ENCODE measurements around the gene STAG2.
"Not testable (repeated sequence)": the region's sequence is repeated elsewhere in the genome, so short reads cannot be mapped to it uniquely, and the experiment has no call there.

The STAG2 gene

DNA sequence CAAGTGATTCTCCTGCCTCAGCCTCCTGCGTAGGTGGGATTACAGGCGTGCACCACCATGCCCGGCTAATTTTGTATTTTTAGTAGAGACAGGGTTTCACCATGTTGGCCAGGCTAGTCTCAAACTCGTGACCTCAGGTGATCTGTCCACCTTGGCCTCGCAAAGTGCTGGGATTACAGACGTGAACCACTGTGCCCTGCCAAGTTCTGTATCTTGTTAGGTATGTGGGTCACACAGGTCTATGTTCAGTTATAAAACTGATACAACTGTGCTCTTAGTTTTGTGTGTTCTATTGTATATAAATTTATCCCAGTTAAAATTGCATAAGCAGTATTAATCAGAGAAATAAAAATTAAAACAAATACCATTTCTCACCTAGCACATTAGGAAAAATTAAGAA is 122.9 kb downstream of the STAG2 start:
- DNase-seq: not testable (repeated sequence)

DNA sequence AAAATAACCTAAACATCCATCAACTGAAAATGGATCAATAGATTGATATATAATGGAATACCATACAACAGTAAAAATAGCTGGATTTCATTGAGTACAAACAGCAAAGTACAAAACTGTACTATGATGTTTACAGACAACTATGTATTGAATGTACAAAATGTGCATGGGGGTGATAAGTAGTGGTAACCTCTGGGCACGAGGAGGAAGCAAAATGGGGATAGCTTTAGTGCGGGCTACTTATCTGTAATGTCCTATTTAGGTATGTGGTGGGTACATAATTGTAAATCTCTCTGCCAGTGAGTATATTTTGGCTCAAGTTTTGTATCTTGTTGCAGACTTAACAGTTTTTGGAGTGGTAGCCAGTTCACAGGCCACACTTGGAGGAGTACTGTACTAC is 123.6 kb downstream of the STAG2 start:
- DNase-seq: no peak

DNA sequence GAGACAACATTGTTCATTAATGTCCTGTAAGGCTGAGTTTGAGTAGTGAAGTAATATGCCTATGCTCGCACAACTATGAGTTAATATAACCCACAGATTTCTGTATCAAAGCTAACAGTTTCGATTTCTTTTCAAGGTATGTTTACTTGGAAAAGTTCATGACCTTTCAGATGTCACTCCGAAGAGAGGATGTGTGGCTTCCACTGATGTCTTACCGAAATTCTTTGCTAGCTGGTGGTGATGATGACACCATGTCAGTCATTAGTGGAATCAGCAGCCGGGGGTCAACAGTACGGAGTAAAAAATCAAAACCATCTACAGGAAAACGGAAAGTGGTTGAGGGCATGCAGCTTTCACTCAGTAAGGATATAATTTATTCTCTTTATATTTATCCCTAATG is 124.9 kb downstream of the STAG2 start:
- DNase-seq: no peak

DNA sequence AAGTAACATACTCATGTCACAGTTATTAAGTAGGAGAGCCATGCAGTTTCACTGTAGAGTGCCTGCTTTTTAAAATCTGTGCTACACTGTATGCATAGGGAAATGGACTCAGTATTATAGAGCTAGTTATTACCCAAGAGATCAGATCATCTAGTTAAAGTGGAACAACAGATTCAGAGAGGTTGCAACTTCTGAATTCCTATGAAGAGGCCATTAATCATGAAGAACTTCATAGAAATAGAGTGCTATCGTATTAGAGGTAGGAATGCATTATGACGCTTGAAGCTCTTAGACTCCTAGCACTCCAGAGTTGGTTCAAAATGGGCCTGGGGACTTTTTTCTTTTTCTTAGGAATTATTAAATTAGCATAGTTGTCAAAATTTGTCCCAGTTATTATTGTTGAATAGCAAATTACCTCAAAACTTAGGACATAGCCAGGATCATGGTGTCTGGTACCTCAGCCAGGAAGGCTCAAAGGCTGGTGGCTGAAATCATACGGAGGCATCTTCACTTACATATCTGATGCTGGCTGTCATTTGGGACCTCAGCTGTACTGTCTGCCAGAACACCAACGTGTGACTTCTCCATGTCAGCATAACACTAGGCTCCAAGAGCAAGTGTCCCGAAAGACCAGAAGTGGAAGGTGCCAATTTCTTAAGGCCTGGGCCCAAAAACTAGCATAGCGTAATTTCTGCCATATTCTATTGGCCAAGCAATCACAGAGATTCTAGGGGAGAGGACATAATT is 125.7 kb downstream of the STAG2 start:
- no peak for DNase-seq

DNA sequence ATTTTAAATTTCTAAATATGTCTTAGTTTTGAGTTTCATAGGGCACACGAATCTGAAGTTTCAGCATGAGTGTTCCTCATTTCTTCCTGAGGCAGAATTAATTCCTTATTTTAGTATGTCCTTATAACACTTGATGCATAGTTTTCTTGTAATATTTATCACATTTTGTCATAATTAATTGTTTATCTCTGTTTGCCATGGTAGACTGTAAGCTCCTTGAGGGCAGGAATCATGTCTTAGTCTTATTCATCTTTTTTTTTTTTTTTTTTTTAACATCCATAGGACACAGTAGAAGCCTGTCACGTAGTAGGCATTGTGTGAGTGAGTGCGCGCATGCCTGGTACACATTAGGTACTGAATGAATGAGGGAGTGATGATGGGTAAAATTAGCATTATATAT is 131.7 kb downstream of the STAG2 start:
- DNase-seq: no peak

DNA sequence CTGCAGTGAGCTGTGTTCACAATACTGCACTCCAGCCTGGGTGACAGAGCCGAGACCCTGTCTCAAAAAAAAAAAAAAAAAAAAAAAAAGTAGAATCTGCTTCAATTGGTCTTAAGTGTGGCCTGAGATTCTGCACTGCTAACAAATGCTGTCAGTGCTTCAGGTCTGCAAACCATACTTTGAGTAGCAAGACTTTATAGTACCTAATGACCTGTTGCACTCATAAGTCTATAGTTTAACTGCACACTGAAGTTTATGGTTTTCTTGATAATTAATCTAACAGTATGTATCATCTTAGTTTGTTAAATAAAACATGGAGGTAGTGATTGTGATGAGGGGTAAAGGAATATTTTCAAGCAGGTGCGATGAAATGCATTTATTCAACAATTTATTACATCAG is 135.6 kb downstream of the STAG2 start:
- DNase-seq: no peak

DNA sequence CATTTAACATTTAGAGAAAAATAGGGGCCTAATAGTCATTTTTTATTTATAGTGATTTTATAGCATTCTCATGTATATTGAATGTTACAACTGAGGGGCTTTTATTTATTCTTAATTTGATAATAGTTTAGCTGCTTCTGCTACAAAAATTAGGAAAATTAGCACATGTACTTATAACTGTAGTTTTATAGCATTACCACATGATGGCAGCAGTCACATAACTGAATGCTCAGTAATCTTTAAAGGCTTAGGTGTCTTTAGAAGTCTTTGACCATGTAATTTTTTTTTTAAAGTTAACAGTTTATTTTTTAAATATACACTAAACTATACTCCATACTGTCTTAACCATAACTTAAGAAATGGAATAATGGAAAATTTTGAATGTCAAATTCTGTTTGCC is 136.6 kb downstream of the STAG2 start:
- peak; percentile 2 to 6 for DNase-seq

DNA sequence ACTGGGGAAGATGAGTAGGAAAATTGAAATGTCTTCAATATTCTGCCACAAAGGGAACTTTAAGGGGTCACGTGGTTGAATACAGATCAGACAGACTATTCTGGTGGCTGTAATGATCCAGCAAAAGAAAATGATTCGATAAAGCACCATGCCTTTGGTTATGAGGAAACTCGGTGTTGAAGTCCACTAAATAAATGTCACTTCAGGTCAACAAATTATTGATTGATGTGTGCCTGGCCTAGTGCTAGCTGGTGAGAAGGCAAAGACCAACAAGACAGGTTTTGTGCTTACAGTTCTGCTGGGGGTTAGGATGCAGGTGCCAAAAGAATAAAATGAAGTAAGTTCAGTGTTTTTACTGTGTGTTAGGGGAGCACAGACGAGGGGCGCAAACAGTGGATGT is 142.5 kb downstream of the STAG2 start:
- DNase-seq: no peak

DNA sequence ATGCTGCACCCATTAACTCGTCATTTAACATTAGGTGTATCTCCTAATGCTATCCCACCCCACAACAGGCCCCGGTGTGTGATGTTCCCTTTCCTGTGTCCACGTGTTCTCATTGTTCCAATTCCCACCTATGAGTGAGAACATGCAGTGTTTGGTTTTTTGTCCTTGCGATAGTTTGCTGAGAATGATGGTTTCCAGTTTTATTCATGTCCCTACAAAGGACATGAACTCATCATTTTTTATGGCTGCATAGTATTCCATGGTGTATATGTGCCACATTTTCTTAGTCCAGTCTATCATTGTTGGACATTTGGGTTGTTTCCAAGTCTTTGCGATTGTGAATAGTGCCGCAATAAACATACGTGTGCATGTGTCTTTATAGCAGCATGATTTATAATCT is 143.0 kb downstream of the STAG2 start:
- not testable (repeated sequence) for DNase-seq

DNA sequence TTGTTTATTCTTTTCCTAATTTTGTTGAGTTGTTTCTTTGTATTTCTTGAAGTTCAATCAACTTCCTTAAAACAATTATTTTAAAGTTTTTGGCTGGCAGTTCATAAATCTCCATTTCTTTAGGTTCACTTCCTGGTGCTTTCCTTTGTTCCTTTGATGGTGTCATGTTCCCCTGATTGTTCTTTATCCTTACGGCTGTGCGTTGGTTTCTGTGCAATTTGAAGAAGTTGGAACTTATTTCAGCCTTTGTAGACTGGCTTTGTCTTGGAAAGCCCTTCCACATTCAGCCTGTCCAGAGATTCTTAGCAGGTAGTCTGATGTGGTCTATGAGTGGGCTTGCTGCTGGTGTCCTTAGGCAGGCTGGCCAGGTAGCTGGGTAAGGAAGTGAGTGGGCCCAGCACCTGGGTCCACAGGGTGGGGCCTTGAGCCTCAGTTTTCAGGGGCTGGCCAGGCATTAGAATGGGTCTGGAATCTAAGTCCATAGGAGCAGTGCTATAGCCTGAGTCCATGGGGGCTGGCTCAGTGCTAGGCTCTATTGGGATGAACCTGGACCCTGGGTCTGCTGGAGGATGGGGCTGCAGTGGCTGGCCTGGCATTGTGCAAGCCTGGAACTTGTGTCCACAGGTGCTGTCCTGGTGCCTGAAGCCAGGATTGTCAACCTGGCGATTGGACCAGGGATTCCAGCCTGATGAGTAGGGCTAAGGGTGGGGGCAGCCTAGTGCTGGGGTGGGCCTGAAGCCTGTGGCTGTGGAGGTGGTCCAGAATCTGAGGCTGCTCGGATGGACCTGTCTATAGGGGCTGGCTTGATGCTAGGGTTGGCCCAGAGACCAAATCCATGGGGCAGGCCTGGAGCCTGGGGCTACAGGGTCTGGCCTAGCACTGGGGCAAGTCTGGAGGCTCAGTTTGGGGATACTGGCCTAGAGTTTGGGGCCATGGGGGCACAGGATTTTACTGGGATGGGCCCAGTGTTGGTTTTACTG is 152.4 kb downstream of the STAG2 start:
- no peak for DNase-seq

DNA sequence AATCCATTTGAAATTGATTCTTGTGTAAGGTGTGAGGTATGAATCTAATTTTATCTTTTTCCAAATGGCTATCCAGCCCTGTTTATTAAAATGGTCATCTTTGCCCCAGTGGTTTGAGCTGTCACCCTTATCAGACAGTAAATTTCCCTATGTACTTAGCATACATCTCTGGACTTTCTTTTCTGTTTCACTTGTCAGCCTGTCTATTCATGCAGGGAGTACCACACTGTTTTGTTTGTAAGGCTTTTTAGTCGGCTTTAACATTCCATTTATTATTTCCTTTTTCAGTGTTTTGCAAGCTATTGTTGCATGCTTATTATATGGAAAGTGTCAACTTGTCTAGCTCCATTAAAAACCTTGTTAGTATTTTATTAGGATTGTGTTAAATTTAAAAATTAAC is 155.8 kb downstream of the STAG2 start:
- DNase-seq: no peak

DNA sequence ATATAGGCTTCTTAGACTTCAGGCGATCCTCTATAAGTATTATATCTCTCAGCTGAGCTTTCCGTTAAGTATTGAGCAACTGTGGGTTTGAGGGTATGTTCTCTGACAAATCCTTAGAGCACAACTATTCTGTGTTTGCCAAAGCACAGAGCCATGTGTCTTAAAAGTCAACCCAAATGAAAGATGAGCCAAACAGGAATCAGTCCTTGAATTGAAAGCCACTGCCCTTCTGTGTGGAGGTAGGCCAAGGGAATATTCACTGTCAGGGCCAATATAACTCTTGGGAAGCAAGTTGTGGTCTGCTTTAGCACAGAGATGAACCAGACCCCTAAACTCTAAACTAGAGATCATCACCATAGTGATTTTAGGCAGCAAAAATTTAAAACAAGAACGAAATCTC is 164.0 kb downstream of the STAG2 start:
- no peak for DNase-seq

DNA sequence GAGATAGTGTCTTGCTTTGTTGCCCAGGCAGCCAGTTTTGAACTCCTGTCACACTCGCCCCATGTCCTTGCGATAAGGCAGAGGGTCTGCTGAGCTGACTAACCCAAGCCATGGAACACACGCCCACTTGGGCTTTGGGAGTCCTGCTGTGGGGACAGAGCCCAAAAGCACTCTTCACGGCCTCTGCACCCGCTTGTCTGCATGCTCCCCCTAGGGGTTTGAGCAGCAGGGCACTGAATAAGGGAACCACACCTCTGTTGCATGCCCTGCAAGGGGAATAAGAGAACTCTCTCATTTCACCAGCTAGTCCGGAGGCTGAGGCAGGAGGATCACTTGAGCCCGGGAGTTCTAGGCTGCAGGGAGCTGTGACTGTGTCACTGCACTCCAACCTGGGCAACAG is 166.0 kb downstream of the STAG2 start:
- DNase-seq: no peak

DNA sequence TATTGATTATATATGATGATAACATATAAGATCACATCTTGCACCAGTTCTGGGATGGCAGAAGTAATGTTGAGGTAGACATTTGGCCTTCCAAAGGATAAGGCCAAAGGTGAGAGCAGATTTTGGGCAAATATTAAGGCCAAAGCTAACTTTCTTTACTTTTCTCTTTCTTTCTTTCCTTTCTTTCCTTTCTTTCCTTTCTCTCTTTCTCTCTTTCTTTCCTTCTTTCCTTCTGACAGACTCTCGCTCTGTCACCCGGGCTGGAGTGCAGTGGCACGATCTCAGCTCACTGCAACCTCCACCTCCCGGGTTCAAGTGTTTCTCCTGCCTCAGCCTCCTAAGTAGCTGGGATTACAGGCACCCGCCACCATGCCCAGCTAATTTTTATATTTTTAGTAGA is 170.9 kb downstream of the STAG2 start:
- DNase-seq: not testable (repeated sequence)

DNA sequence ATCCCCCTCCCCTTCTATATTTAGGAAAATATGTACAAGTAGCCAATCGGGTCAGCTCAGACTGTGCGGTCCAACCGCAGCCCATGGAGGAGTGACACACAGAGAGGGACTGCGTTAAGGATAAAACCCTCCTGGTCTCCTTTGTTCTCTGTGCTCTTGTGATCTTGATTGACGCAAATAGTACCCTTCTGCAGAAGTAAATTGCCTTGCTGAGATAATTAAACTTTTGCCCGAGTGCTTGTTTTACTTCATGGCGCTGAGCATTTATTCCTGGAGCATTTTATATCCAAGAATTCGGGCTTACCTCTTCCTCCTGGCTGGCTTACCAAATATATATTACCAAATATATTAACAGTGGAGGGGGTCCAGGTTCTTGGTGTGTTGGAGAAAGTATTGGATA is 184.2 kb downstream of the STAG2 start:
- no peak for DNase-seq

DNA sequence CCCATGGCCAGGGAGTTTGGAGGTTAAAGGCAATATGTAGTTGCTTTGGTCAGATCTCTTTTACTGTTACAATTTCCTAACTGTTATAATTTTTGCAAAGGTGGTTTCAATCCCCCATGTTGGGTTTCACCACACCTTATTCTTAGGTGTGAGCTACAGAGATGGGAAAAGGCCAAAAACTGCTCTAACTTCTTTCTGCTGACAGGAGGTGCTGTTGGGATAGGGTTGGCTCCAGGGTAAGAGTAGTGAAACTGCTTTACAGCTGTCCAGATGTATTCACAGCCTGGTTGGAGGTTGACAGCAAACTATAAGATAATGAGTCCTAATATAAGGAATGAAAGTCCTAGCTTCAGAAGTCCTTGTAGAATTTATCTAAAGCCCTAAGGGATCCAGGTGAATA is 189.7 kb downstream of the STAG2 start:
- no peak for DNase-seq

Data from inflammatory macrophage treated with lipopolysaccharide for 1 hour (primary cell).